Measurements from ENCODE around the gene ATG7.

- TF ChIP-seq TSHZ2 (CRISPR knock-in tag; IDR thresholded peaks at IDR 0.05) (no peak), BACH2 (CRISPR knock-in tag; IDR thresholded peaks at IDR 0.05; ENCODE audit: borderline replicate concordance) (no peak), CSDC2 (CRISPR knock-in tag; IDR thresholded peaks at IDR 0.05) (no peak), ZC3H10 (CRISPR knock-in tag; IDR thresholded peaks at IDR 0.05) (no peak), SNAI2 (CRISPR knock-in tag; IDR thresholded peaks at IDR 0.05) (no peak), ARNTL (CRISPR knock-in tag; IDR thresholded peaks at IDR 0.05; ENCODE audit: borderline replicate concordance, low read depth) (no peak)
- TF ChIP-seq, protein P1, sequence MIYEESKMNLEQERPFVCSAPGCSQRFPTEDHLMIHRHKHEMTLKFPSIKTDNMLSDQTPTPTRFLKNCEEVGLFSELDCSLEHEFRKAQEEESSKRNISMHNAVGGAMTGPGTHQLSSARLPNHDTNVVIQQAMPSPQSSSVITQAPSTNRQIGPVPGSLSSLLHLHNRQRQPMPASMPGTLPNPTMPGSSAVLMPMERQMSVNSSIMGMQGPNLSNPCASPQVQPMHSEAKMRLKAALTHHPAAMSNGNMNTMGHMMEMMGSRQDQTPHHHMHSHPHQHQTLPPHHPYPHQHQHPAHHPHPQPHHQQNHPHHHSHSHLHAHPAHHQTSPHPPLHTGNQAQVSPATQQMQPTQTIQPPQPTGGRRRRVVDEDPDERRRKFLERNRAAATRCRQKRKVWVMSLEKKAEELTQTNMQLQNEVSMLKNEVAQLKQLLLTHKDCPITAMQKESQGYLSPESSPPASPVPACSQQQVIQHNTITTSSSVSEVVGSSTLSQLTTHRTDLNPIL (CRISPR knock-in tag; IDR thresholded peaks at IDR 0.05; ENCODE audit: low read depth): no peak
- TF ChIP-seq, protein P2, sequence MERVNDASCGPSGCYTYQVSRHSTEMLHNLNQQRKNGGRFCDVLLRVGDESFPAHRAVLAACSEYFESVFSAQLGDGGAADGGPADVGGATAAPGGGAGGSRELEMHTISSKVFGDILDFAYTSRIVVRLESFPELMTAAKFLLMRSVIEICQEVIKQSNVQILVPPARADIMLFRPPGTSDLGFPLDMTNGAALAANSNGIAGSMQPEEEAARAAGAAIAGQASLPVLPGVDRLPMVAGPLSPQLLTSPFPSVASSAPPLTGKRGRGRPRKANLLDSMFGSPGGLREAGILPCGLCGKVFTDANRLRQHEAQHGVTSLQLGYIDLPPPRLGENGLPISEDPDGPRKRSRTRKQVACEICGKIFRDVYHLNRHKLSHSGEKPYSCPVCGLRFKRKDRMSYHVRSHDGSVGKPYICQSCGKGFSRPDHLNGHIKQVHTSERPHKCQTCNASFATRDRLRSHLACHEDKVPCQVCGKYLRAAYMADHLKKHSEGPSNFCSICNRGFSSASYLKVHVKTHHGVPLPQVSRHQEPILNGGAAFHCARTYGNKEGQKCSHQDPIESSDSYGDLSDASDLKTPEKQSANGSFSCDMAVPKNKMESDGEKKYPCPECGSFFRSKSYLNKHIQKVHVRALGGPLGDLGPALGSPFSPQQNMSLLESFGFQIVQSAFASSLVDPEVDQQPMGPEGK (CRISPR knock-in tag; IDR thresholded peaks at IDR 0.05; ENCODE audit: borderline replicate concordance): no peak
- TF ChIP-seq, protein P3, sequence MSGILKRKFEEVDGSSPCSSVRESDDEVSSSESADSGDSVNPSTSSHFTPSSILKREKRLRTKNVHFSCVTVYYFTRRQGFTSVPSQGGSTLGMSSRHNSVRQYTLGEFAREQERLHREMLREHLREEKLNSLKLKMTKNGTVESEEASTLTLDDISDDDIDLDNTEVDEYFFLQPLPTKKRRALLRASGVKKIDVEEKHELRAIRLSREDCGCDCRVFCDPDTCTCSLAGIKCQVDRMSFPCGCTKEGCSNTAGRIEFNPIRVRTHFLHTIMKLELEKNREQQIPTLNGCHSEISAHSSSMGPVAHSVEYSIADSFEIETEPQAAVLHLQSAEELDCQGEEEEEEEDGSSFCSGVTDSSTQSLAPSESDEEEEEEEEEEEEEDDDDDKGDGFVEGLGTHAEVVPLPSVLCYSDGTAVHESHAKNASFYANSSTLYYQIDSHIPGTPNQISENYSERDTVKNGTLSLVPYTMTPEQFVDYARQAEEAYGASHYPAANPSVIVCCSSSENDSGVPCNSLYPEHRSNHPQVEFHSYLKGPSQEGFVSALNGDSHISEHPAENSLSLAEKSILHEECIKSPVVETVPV (CRISPR knock-in tag; IDR thresholded peaks at IDR 0.05): no peak
These were observed 163.4 kb downstream of the ATG7 start for GRCh38 chr3:11435440-11436165.
